EH (cell line): Measurements from ENCODE around the gene BNC2.

Experiments
- DNase-seq: peaks from one replicate; pipeline ENCODE4 v3.0.0-alpha.2; 2015; ENCODE audit warnings: low read depth

The BNC2 gene

GRCh38 chr9:16364347-16364746, 506.1 kb downstream of the BNC2 start:
- no peak for DNase-seq

- no peak for DNase-seq
Observed at GRCh38 chr9:16363916-16364315, 506.6 kb downstream of the BNC2 start.

- no peak for DNase-seq
Observed at GRCh38 chr9:16363073-16363781, 507.2 kb downstream of the BNC2 start.

- no peak for DNase-seq
Observed at GRCh38 chr9:16361939-16362338, 508.5 kb downstream of the BNC2 start.

GRCh38 chr9:16361118-16361517, 509.4 kb downstream of the BNC2 start:
- peak; percentile 84 for DNase-seq

- DNase-seq: no peak
Observed at GRCh38 chr9:16360247-16360646, 510.2 kb downstream of the BNC2 start.
